GM12891 (cell line): ENCODE data around the gene ATG13.

Source experiments
- POLR2A ChIP-seq: IDR thresholded peaks from 2 replicates; pipeline ENCODE4 v1.6.1; 2011; ENCODE audit warnings: low read depth, low read length, control low read depth
- POLR2AphosphoS5 ChIP-seq: IDR thresholded peaks from 2 replicates; pipeline ENCODE4 v1.6.1; 2011; ENCODE audit warnings: low read depth, low read length, control low read depth
- TAF1 ChIP-seq: IDR thresholded peaks from 2 replicates; pipeline ENCODE4 v1.6.1; 2011; ENCODE audit warnings: low read depth, low read length, control low read depth

- no peak for TF ChIP-seq POLR2AphosphoS5
- no peak for TF ChIP-seq TAF1
- TF ChIP-seq POLR2A: no peak
Observed at GRCh38 chr11:46635557-46636139, 18.3 kb downstream of the ATG13 start.
